Measurements from ENCODE around the gene KAZN. TPM values are rescaled to one million over a fixed set of nuclear protein-coding genes. Genes with fewer than 3 reads are reported as not detected.

Gene KAZN
- total and polyA plus RNA-seq, 2 experiments from 2014 or later: 7.9 to 15.6 TPM

DNA sequence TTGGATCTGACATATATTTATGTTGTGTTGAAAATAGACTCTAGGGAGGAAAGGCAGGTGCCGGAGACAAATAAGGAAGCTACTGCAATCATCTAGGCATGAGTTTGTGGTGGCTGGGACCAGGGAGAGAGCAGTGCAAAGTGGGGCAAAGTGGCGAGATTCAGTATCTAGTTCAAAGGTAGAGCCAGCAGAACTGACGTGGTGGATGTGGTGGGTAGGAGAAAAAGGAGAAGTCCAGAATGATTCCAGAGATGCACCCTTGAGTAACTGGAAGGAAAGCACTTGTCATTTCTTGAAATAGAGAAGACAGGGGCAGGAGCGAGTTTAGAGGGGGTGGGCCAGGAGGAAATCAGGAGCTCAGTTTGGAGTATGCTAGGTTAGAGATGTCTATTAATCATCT lies 275.2 kb downstream of the KAZN start:
- no peak overlapping the region for H2AFZ ChIP-seq
- TF ChIP-seq EZH2 (IDR thresholded peaks at IDR 0.05; ENCODE audit: borderline replicate concordance): no peak
- TF ChIP-seq, protein P1, sequence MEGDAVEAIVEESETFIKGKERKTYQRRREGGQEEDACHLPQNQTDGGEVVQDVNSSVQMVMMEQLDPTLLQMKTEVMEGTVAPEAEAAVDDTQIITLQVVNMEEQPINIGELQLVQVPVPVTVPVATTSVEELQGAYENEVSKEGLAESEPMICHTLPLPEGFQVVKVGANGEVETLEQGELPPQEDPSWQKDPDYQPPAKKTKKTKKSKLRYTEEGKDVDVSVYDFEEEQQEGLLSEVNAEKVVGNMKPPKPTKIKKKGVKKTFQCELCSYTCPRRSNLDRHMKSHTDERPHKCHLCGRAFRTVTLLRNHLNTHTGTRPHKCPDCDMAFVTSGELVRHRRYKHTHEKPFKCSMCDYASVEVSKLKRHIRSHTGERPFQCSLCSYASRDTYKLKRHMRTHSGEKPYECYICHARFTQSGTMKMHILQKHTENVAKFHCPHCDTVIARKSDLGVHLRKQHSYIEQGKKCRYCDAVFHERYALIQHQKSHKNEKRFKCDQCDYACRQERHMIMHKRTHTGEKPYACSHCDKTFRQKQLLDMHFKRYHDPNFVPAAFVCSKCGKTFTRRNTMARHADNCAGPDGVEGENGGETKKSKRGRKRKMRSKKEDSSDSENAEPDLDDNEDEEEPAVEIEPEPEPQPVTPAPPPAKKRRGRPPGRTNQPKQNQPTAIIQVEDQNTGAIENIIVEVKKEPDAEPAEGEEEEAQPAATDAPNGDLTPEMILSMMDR (IDR thresholded peaks at IDR 0.05; ENCODE audit: poor library complexity): no peak
- TF ChIP-seq EZH2phosphoT487 (IDR thresholded peaks at IDR 0.05; ENCODE audit: low read depth, severe bottlenecking, unreplicated experiment): no peak
- no peaks in the 10 kb centered on the region for H3K9me2 ChIP-seq (replicated peaks; ENCODE audit: insufficient read depth)
- H3K4me3 ChIP-seq: no peak overlapping the region
- H3K4me2 ChIP-seq: no peak overlapping the region
- no peaks in the 10 kb centered on the region for H3K4me1 ChIP-seq (ENCODE audit: insufficient read depth)
- no peak overlapping the region for H3K27ac ChIP-seq
- WGBS (ENCODE audit: low lambda C conversion rate, missing lambda C conversion rate): 90% methylated on average over 4 of the region's 4 CpGs
- H3K36me3 ChIP-seq (replicated peaks; ENCODE audit: insufficient read depth, low read depth): no peaks in the 10 kb centered on the region
- H3K79me2 ChIP-seq: no peaks in the 10 kb centered on the region
- H3K27me3 ChIP-seq: no peaks in the 10 kb centered on the region
- H3K9me3 ChIP-seq (ENCODE audit: low read depth): no peaks in the 10 kb centered on the region
- no peak for DNase-seq (ENCODE audit: low spot score)
- H4K20me1 ChIP-seq (ENCODE audit: insufficient read depth, poor library complexity, severe bottlenecking): no peaks in the 10 kb centered on the region

DNA sequence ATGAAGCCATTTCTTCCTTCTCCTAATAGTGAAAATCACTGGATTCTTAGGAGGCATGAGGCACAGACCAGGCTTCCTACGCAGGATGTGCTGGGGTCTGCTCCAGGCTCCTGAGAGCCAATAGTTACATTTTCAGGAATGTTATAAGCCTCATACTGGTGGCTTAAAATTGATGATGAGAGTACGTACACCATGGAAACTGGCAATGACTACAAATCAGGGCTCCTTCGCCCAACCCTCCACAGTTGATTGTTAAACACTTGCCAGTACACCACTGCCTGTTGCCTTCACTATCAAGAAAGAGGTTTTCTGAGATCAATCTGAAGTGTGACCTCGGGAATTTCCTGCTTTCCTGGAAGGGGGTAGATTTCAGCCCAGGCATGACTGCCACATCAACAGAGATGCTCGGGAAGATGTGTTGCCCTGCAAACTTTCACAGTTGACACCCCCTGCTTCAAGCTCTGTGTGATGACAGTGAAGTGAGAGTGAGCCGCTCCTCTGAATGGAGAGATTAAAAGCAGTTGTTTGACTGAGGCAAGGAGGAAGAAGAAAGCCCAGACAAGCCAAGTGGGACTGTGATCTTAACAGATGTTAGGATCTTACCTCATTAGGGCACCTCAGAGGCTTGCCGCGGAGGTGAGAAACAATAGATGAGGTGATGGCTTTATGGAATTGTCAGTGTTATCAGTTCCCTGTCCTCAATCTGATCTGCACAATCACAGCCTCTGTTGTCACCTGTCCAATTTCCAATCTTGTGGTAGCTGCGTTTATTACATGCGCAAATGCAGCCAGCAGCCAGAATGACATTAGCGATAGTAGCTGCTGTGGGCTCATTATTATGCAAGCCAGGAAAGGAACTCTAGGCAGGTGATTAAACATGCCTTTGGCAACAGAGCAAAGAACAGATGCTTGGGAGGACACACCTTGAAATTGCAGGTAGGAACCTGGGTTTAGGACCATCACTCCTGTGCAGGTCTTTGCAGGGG lies 277.3 kb downstream of the KAZN start:
- Histone ChIP-seq H3K27ac (no peak overlapping the region), H3K4me1 (ENCODE audit: insufficient read depth) (no peaks in the 10 kb centered on the region), H3K27me3 (no peaks in the 10 kb centered on the region), H2AFZ (no peak overlapping the region), H3K9me3 (ENCODE audit: low read depth) (no peaks in the 10 kb centered on the region), H3K4me2 (no peak overlapping the region), H4K20me1 (ENCODE audit: insufficient read depth, poor library complexity, severe bottlenecking) (no peaks in the 10 kb centered on the region), H3K79me2 (no peaks in the 10 kb centered on the region), H3K36me3 (replicated peaks; ENCODE audit: insufficient read depth, low read depth) (no peaks in the 10 kb centered on the region), H3K9me2 (replicated peaks; ENCODE audit: insufficient read depth) (no peaks in the 10 kb centered on the region), H3K4me3 (no peak overlapping the region)
- 49% methylated on average over 11 of the region's 11 CpGs for WGBS (ENCODE audit: low lambda C conversion rate, missing lambda C conversion rate)
- DNase-seq (ENCODE audit: low spot score): peak; percentile 13
- TF ChIP-seq, protein P1 (IDR thresholded peaks at IDR 0.05; ENCODE audit: poor library complexity): no peak
- TF ChIP-seq EZH2 (IDR thresholded peaks at IDR 0.05; ENCODE audit: borderline replicate concordance) (no peak), EZH2phosphoT487 (IDR thresholded peaks at IDR 0.05; ENCODE audit: low read depth, severe bottlenecking, unreplicated experiment) (no peak)

DNA sequence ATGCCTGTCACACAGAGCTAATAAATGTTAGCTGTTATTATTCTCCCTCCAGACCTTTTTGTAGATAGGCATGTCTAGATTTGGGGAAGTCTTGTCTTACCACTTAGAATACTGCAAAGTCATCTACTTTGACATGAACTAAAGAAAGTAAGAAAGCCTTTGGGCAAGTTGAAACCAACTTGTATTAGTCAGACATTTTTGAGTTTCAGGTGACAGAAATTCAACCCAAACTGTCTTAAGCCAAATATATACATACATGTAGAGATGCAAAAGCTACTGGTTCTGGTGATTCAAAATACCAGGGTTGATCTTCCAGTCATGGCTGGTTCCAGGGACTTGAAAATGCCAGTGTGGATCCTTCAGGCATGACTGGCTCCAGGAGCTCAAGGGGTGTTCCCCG lies 278.3 kb downstream of the KAZN start:
- H3K4me2 ChIP-seq: no peak overlapping the region
- H2AFZ ChIP-seq: no peak overlapping the region
- H3K9me3 ChIP-seq (ENCODE audit: low read depth): no peaks in the 10 kb centered on the region
- no peaks in the 10 kb centered on the region for H4K20me1 ChIP-seq (ENCODE audit: insufficient read depth, poor library complexity, severe bottlenecking)
- H3K27ac ChIP-seq: no peak overlapping the region
- H3K9me2 ChIP-seq (replicated peaks; ENCODE audit: insufficient read depth): no peaks in the 10 kb centered on the region
- no peak overlapping the region for H3K4me3 ChIP-seq
- H3K79me2 ChIP-seq: no peaks in the 10 kb centered on the region
- H3K27me3 ChIP-seq: no peaks in the 10 kb centered on the region
- no peaks in the 10 kb centered on the region for H3K4me1 ChIP-seq (ENCODE audit: insufficient read depth)
- TF ChIP-seq EZH2 (IDR thresholded peaks at IDR 0.05; ENCODE audit: borderline replicate concordance) (no peak), EZH2phosphoT487 (IDR thresholded peaks at IDR 0.05; ENCODE audit: low read depth, severe bottlenecking, unreplicated experiment) (no peak)
- TF ChIP-seq, protein P1 (IDR thresholded peaks at IDR 0.05; ENCODE audit: poor library complexity): no peak
- WGBS (ENCODE audit: low lambda C conversion rate, missing lambda C conversion rate): 100% methylated on average over 1 of the region's 1 CpG
- H3K36me3 ChIP-seq (replicated peaks; ENCODE audit: insufficient read depth, low read depth): no peaks in the 10 kb centered on the region
- no peak for DNase-seq (ENCODE audit: low spot score)
